Measurements from ENCODE around the gene KCTD5.

- TF ChIP-seq POLR2A (IDR thresholded peaks at IDR 0.05; ENCODE audit: low read depth, low read length) = no peak
- TF ChIP-seq POLR2AphosphoS5 (IDR thresholded peaks at IDR 0.05; ENCODE audit: low read depth, low read length) = no peak
Observed at GRCh38 chr16:2698965-2699750, 16.8 kb downstream of the KCTD5 start.
